Globus pallidus (tissue), 1 donor: Measurements from ENCODE around the gene HORMAD2.
"Not testable (repeated sequence)": the region's sequence is repeated elsewhere in the genome, so short reads cannot be mapped to it uniquely, and the experiment has no call there.

Experiments
- DNase-seq: peaks from one replicate; pipeline ENCODE4 v3.0.0-alpha.2; 2015; ENCODE audit warnings: low spot score

HORMAD2 gene

GRCh38 chr22:30191040-30191701, 110.9 kb downstream of the HORMAD2 start:
- no peak for DNase-seq

- DNase-seq, result no peak
Measured at GRCh38 chr22:30192427-30192826, 112.2 kb downstream of the HORMAD2 start.

GRCh38 chr22:30193031-30193775, 112.9 kb downstream of the HORMAD2 start:
- DNase-seq, result no peak

GRCh38 chr22:30195245-30196140, 115.2 kb downstream of the HORMAD2 start:
- no peak for DNase-seq

- DNase-seq, result no peak
Measured at GRCh38 chr22:30196141-30196879, 116.0 kb downstream of the HORMAD2 start.

GRCh38 chr22:30196880-30197336, 116.6 kb downstream of the HORMAD2 start:
- no peak for DNase-seq

- no peak for DNase-seq
Measured at GRCh38 chr22:30197389-30197788, 117.1 kb downstream of the HORMAD2 start.

- DNase-seq, result no peak
Measured at GRCh38 chr22:30198152-30198825, 118.0 kb downstream of the HORMAD2 start.

GRCh38 chr22:30198921-30199320, 118.7 kb downstream of the HORMAD2 start:
- no peak for DNase-seq

- not testable (repeated sequence) for DNase-seq
Measured at GRCh38 chr22:30200905-30201304, 120.6 kb downstream of the HORMAD2 start.

- DNase-seq, result no peak
Measured at GRCh38 chr22:30201945-30202344, 121.7 kb downstream of the HORMAD2 start.

- no peak for DNase-seq
Measured at GRCh38 chr22:30202531-30203006, 122.3 kb downstream of the HORMAD2 start.

- DNase-seq, result no peak
Measured at GRCh38 chr22:30204015-30204741, 123.9 kb downstream of the HORMAD2 start.

- peak; percentile 47 for DNase-seq
Measured at GRCh38 chr22:30204742-30205111, 124.5 kb downstream of the HORMAD2 start.

GRCh38 chr22:30205281-30206115, 125.2 kb downstream of the HORMAD2 start:
- DNase-seq, result no peak

GRCh38 chr22:30206944-30207343, 126.7 kb downstream of the HORMAD2 start:
- DNase-seq, result no peak

- no peak for DNase-seq
Measured at GRCh38 chr22:30208631-30209603, 128.7 kb downstream of the HORMAD2 start.

- no peak for DNase-seq
Measured at GRCh38 chr22:30209642-30210041, 129.4 kb downstream of the HORMAD2 start.
